SK-N-SH (cell line): ENCODE results near the gene SLC44A5. TPM values are rescaled to one million over a fixed set of nuclear protein-coding genes. Genes with fewer than 3 reads are reported as not detected.

Source experiments
- CTCF ChIA-PET: fragments of 300-600, 350-600 bp; formaldehyde crosslinking; extraction: SDS; loops from one replicate; lab custom pipeline; 2021; lab: Yijun Ruan, JAX
- POLR2A ChIA-PET: fragments of 350-600 bp; sonication (Branson Sonifier 250); formaldehyde crosslinking; extraction: SDS; loops from one replicate; lab custom pipeline; 2020; ENCODE audit warnings: antibody characterized with exemption, inconsistent platforms; lab: Yijun Ruan, JAX
- DNase-seq: peaks from one replicate; pipeline ENCODE4 v3.0.0; 2012
- H2AFZ ChIP-seq: fragments of 200-600 bp; sonication (generic); 2 replicates; pipeline ENCODE4 v1.8.1; 2016; ENCODE audit warnings: antibody characterized with exemption, mild to moderate bottlenecking, low read depth
- H3F3A ChIP-seq: fragments of 200-600 bp; sonication (generic); replicated peaks from 2 replicates; pipeline ENCODE3; 2016; ENCODE audit warnings: antibody characterized with exemption, mild to moderate bottlenecking; ENCODE audit not compliant: insufficient read depth
- H3K27ac ChIP-seq, 2 experiments: fragments of 200-500 bp in 1 of 2; fragments of 200-600 bp in 1 of 2; sonication (Bioruptor generic) in 1 of 2; sonication (generic), shearing (Covaris generic) in 1 of 2; 2 replicates each; pipeline versions ENCODE4 v1.5.1 to v1.6.1; 2014 to 2016; ENCODE audit warnings: low read depth in 2 of 2, inconsistent platforms in 1 of 2, low read length in 1 of 2, mild to moderate bottlenecking in 1 of 2, mixed read lengths in 1 of 2
- H3K27me3 ChIP-seq: fragments of 200-600 bp; sonication (generic), shearing (Covaris generic); 2 replicates; pipeline ENCODE4 v1.6.1; 2016; ENCODE audit warnings: mixed run types; ENCODE audit not compliant: insufficient read depth
- H3K36me3 ChIP-seq, 2 experiments: fragments of 200-500 bp in 1 of 2; fragments of 200-600 bp in 1 of 2; sonication (Bioruptor generic) in 1 of 2; sonication (generic) in 1 of 2; replicated peaks in 1 of 2; 2 replicates each; pipeline versions ENCODE3 to v1.5.1; 2014 to 2016; ENCODE audit warnings: low read length in 1 of 2, mild to moderate bottlenecking in 1 of 2; ENCODE audit not compliant: insufficient read depth in 2 of 2, control insufficient read depth in 1 of 2
- H3K4me1 ChIP-seq, 2 experiments: fragments of 200-500 bp in 1 of 2; fragments of 200-600 bp in 1 of 2; sonication (Bioruptor generic) in 1 of 2; sonication (generic), shearing (Covaris generic) in 1 of 2; 2 replicates each; pipeline versions ENCODE4 v1.5.1 to v1.6.1; 2014 to 2016; ENCODE audit warnings: low read depth in 1 of 2, low read length in 1 of 2, mixed run types in 1 of 2; ENCODE audit not compliant: insufficient read depth in 2 of 2, control insufficient read depth in 1 of 2
- H3K4me2 ChIP-seq: fragments of 200-600 bp; sonication (generic), shearing (Covaris generic); 2 replicates; pipeline ENCODE4 v1.6.1; 2017; ENCODE audit warnings: mixed run types
- H3K4me3 ChIP-seq, 2 experiments: fragments of 200-500 bp in 1 of 2; fragments of 200-600 bp in 1 of 2; sonication (Bioruptor generic) in 1 of 2; sonication (generic), shearing (Covaris generic) in 1 of 2; 2 replicates each; pipeline versions ENCODE4 v1.5.1 to v1.8.1; 2014 to 2016; ENCODE audit warnings: low read depth in 2 of 2, inconsistent platforms in 1 of 2, low read length in 1 of 2, mild to moderate bottlenecking in 1 of 2, mixed read lengths in 1 of 2, moderate library complexity in 1 of 2
- H3K79me2 ChIP-seq: fragments of 200-600 bp; sonication (generic); 2 replicates; pipeline ENCODE4 v1.8.1; 2017; ENCODE audit warnings: mild to moderate bottlenecking; ENCODE audit not compliant: insufficient read depth
- H3K9ac ChIP-seq: fragments of 200-600 bp; sonication (generic); 2 replicates; pipeline ENCODE4 v1.6.1; 2017; ENCODE audit warnings: mixed run types
- H3K9me2 ChIP-seq: fragments of 200-600 bp; sonication (generic); 2 replicates; pipeline ENCODE4 v1.6.1; 2017; ENCODE audit warnings: mixed run types
- H3K9me3 ChIP-seq: fragments of 200-600 bp; sonication (generic); 2 replicates; pipeline ENCODE4 v1.6.1; 2017; ENCODE audit warnings: mixed run types, mild to moderate bottlenecking, moderate library complexity
- H4K20me1 ChIP-seq: fragments of 200-600 bp; sonication (generic); 2 replicates; pipeline ENCODE4 v1.6.1; 2017; ENCODE audit warnings: mild to moderate bottlenecking, mixed run types; ENCODE audit not compliant: insufficient read depth
- CHD2 ChIP-seq: fragments of 150-350 bp; IDR thresholded peaks from 2 replicates; pipeline ENCODE4 v1.6.1; 2018; ENCODE audit warnings: low read length; ENCODE audit not compliant: partially characterized antibody
- CTCF ChIP-seq: fragments of 200-600 bp; sonication (generic); IDR thresholded peaks from 2 replicates; pipeline ENCODE4 v1.6.1; 2017; ENCODE audit warnings: antibody characterized with exemption, mild to moderate bottlenecking, moderate library complexity
- EP300 ChIP-seq, 2 experiments: IDR thresholded peaks; 2 replicates each; pipeline versions ENCODE4 v1.4.0 to v1.6.1; 2012; ENCODE audit warnings: borderline replicate concordance in 1 of 2, low read depth in 1 of 2, low read length in 1 of 2
- FOXJ3 ChIP-seq: sonication (generic); formaldehyde crosslinking; IDR thresholded peaks from 2 replicates; pipeline ENCODE4 v1.5.1; 2020; ENCODE audit warnings: mild to moderate bottlenecking, missing genetic modification reagents
- GABPA ChIP-seq: IDR thresholded peaks from 2 replicates; pipeline ENCODE4 v1.4.0; 2012; ENCODE audit warnings: low read depth, mild to moderate bottlenecking
- GATA2 ChIP-seq: sonication (generic); formaldehyde crosslinking; IDR thresholded peaks from 2 replicates; pipeline ENCODE4 v1.5.0; 2020; ENCODE audit warnings: mild to moderate bottlenecking, missing genetic modification reagents
- MAX ChIP-seq: IDR thresholded peaks from 2 replicates; pipeline ENCODE4 v1.4.0; 2012; ENCODE audit warnings: low read depth
- PBX3 ChIP-seq: IDR thresholded peaks from 2 replicates; pipeline ENCODE4; 2012
- REST ChIP-seq: IDR thresholded peaks from 2 replicates; pipeline ENCODE4 v1.6.1; 2012; ENCODE audit warnings: mild to moderate bottlenecking, low read depth, low read length, moderate library complexity
- RXRA ChIP-seq: IDR thresholded peaks from 2 replicates; pipeline ENCODE4 v1.4.0; 2012; ENCODE audit warnings: low read depth, mild to moderate bottlenecking, borderline replicate concordance
- TCF12 ChIP-seq: IDR thresholded peaks from 2 replicates; pipeline ENCODE4 v1.4.0; 2012
- USF2 ChIP-seq: fragments of 150-350 bp; IDR thresholded peaks from 2 replicates; pipeline ENCODE4 v1.6.1; 2017; ENCODE audit warnings: antibody characterized with exemption, low read length, low read depth, borderline replicate concordance
- ZBTB33 ChIP-seq: IDR thresholded peaks from 2 replicates; pipeline ENCODE4 v1.4.0; 2012; ENCODE audit warnings: low read depth, borderline replicate concordance
- WGBS: methylation state at CpG from one replicate; pipeline ENCODE4 v1.1.6; 2017; ENCODE audit warnings: low lambda C conversion rate; 5-methylcytosine and 5-hydroxymethylcytosine counted together
- polyA plus RNA-seq, 3 experiments: library from polyadenylated mRNA; depleted of rRNA; stranded (reverse); fragments of >200 nt; gene quantifications; 2 replicates each; pipeline ENCODE4 v1.2.3, GENCODE V29; 2012

SLC44A5 gene
- polyA plus RNA-seq, 1 of the 3 experiments (the other 2 are of a cell fraction) = 4.9 TPM

- Histone ChIP-seq H3K9me3 (no peaks in the 10 kb centered on the region), H3K4me2 (no peak overlapping the region), H3K36me3 (no peaks in the 10 kb centered on the region), H3K27ac (no peak overlapping the region), H3K9me2 (no peaks in the 10 kb centered on the region), H3K79me2 (no peaks in the 10 kb centered on the region), H2AFZ (no peak overlapping the region), H3K4me3 (no peak overlapping the region), H4K20me1 (no peaks in the 10 kb centered on the region), H3K4me1 (peaks cover 0 to 2% of the 10 kb centered on the region in 2 experiments; a peak in 1 of 4 replicates), H3K9ac (no peak overlapping the region), H3F3A (no peaks in the 10 kb centered on the region), H3K27me3 (no peaks in the 10 kb centered on the region)
- CTCF ChIA-PET = interaction anchor here (1.5 to 5.0 kb wide), 2 partner anchors 11 to 28 kb away, joined by 3 to 23 read pairs; no protein-coding TSS in a partner anchor
- DNase-seq = no peak
- TF ChIP-seq ZBTB33 = no peak
- POLR2A ChIA-PET = no interaction called here
Measured at GRCh38 chr1:75237316-75237715, 373.6 kb downstream of the SLC44A5 start.

- peak; percentile 16 for DNase-seq
- TF ChIP-seq TCF12 (peak; percentile 39; the same call in 1 of the 2 replicates), REST (no peak), CHD2 (no peak), PBX3 (no peak), EP300 (IDR thresholded peaks at IDR 0.05; ENCODE audit: borderline replicate concordance in 1 of 2, low read depth in 1 of 2, low read length in 1 of 2) (no peak; a peak in 1 of 4 replicates), FOXJ3 (CRISPR knock-in tag) (no peak), GABPA (no peak), GATA2 (CRISPR knock-in tag) (peak; percentile 13; the same call in 1 of the 2 replicates), ZBTB33 (no peak), RXRA (no peak), USF2 (no peak), CTCF (no peak), MAX (no peak)
Measured at GRCh38 chr1:75234562-75234961, 376.4 kb downstream of the SLC44A5 start.

More at GRCh38 chr1:75234562-75234961, 376.4 kb downstream of the SLC44A5 start:
- Histone ChIP-seq H3K36me3 (no peaks in the 10 kb centered on the region), H3K9me3 (no peaks in the 10 kb centered on the region), H3K4me3 (no peak overlapping the region), H3K4me1 (peaks cover 0 to 2% of the 10 kb centered on the region in 2 experiments; a peak in 1 of 4 replicates), H2AFZ (no peak overlapping the region), H3K9me2 (no peaks in the 10 kb centered on the region), H3K9ac (no peak overlapping the region), H3K27me3 (no peaks in the 10 kb centered on the region), H3K4me2 (no peak overlapping the region), H3F3A (no peaks in the 10 kb centered on the region), H3K79me2 (no peaks in the 10 kb centered on the region), H3K27ac (peak overlapping the region in 1 of 2 experiments; percentile 28; a peak in 1 of 4 replicates), H4K20me1 (no peaks in the 10 kb centered on the region)
- WGBS = 27% methylated on average over 3 of the region's 3 CpGs
- POLR2A ChIA-PET = no interaction called here
- CTCF ChIA-PET = interaction anchor here (1.0 to 5.0 kb wide), 8 partner anchors 9 to 397 kb away, joined by 3 to 40 read pairs (median 18); no protein-coding TSS in a partner anchor
